Testis (tissue), 3 donors: ENCODE data around the gene CDC25B. TPM values are rescaled to one million over a fixed set of nuclear protein-coding genes. Genes with fewer than 3 reads are reported as not detected.

ENCODE experiments used
- DNase-seq: peaks from one replicate; pipeline ENCODE4 v3.0.0-alpha.2; 2019
- H3K27ac ChIP-seq, 2 donors: fragments of 200-600 bp; sonication (generic); one replicate each; pipeline ENCODE4 v1.5.1; 2019
- H3K27me3 ChIP-seq: fragments of 200-600 bp; sonication (generic); one replicate; pipeline ENCODE4 v1.5.1; 2019
- H3K36me3 ChIP-seq: fragments of 200-600 bp; sonication (generic); one replicate; pipeline ENCODE4 v1.5.1; 2017; ENCODE audit warnings: low read depth; ENCODE audit errors: missing control alignments
- H3K4me1 ChIP-seq: fragments of 200-600 bp; sonication (generic); one replicate; pipeline ENCODE4 v1.5.1; 2019
- H3K4me3 ChIP-seq, 2 donors: fragments of 200-600 bp; sonication (generic); one replicate each; pipeline ENCODE4 v1.5.1; 2017 to 2019
- H3K9me3 ChIP-seq: fragments of 200-600 bp; sonication (generic); one replicate; pipeline ENCODE4 v1.5.1; 2017
- POLR2A ChIP-seq: fragments of 450-650 bp; IDR thresholded peaks from one replicate; pipeline ENCODE4 v1.6.1; 2017; ENCODE audit warnings: antibody characterized with exemption, mild to moderate bottlenecking, moderate library complexity
- WGBS, 2 donors: methylation state at CpG; one replicate each; pipeline ENCODE4 v1.1.5; 2018; 5-methylcytosine and 5-hydroxymethylcytosine counted together
- intact Hi-C: fragments of 100-400 bp; cut with DNase I; formaldehyde crosslinking; loops from one replicate; pipeline ENCODE4 v1.15.1; 2023; ENCODE audit warnings: low total_unique reads
- polyA plus RNA-seq: library from polyadenylated mRNA; stranded (reverse); fragments of 350-450 nt; fragmentation: Illumina TruSeq; extraction: RNeasy Lipid Tissue Mini Kit (QIAGEN cat#74804); gene quantifications from one replicate; pipeline ENCODE4 v1.2.3, GENCODE V29; 2014; ENCODE audit warnings: low read depth, low replicate concordance; ENCODE audit not compliant: insufficient read depth
- total RNA-seq, 2 donors: library from RNA; depleted of rRNA; stranded (reverse); fragments of >200 nt; gene quantifications; one replicate each; pipeline ENCODE4 v1.2.3, GENCODE V29; 2016
- TF ChIP-seq, protein P1 (sequence below), 3 experiments: fragments of 450-650 bp in 2 of 3; fragments of 200-600 bp in 1 of 3; sonication (generic) in 1 of 3; IDR thresholded peaks; one replicate each; pipeline ENCODE4 v1.5.1; 2016 to 2019; ENCODE audit warnings: antibody characterized with exemption in 3 of 3, mild to moderate bottlenecking in 2 of 3, moderate library complexity in 1 of 3

The CDC25B gene
- total and polyA plus RNA-seq, 3 donors from 2014 or later, result 14.4 to 45.6 (median 25.4) TPM

DNA sequence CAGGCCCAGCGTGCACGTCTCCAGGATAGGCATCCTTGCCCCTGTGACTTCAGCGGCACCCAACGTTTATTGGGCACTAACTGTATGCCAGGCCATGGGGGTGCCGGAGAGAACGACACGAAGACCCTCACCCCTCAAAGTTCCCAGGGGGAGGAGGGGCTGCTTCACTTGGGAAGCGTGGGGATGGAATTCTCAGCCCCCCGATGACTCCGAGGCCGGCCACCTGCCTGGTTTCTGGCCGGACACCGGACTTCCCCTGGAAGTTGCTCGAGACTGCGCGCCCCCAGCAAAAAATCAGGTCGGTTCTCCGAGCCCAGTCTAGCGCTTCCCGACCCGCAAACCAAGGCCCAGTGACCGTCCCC is 50.2 kb downstream of the CDC25B start:
- Histone ChIP-seq H3K36me3 (no peaks in the 10 kb centered on the region), H3K27ac (peak overlapping the region; percentile 91 to 92), H3K9me3 (no peaks in the 10 kb centered on the region), H3K27me3 (no peaks in the 10 kb centered on the region), H3K4me1 (peaks cover 6% of the 10 kb centered on the region), H3K4me3 (peak overlapping the region; percentile 84 to 98)
- 1% methylated on average over 22 of the region's 22 CpGs; no CpG with 5 or more reads in 1 of the 2 donors for WGBS, 2 donors
- TF ChIP-seq, protein P1, sequence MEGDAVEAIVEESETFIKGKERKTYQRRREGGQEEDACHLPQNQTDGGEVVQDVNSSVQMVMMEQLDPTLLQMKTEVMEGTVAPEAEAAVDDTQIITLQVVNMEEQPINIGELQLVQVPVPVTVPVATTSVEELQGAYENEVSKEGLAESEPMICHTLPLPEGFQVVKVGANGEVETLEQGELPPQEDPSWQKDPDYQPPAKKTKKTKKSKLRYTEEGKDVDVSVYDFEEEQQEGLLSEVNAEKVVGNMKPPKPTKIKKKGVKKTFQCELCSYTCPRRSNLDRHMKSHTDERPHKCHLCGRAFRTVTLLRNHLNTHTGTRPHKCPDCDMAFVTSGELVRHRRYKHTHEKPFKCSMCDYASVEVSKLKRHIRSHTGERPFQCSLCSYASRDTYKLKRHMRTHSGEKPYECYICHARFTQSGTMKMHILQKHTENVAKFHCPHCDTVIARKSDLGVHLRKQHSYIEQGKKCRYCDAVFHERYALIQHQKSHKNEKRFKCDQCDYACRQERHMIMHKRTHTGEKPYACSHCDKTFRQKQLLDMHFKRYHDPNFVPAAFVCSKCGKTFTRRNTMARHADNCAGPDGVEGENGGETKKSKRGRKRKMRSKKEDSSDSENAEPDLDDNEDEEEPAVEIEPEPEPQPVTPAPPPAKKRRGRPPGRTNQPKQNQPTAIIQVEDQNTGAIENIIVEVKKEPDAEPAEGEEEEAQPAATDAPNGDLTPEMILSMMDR (IDR thresholded peaks at IDR 0.05), result no peak
- no peak for TF ChIP-seq POLR2A
- intact Hi-C loops, result no loop called here
- DNase-seq, result no peak

DNA sequence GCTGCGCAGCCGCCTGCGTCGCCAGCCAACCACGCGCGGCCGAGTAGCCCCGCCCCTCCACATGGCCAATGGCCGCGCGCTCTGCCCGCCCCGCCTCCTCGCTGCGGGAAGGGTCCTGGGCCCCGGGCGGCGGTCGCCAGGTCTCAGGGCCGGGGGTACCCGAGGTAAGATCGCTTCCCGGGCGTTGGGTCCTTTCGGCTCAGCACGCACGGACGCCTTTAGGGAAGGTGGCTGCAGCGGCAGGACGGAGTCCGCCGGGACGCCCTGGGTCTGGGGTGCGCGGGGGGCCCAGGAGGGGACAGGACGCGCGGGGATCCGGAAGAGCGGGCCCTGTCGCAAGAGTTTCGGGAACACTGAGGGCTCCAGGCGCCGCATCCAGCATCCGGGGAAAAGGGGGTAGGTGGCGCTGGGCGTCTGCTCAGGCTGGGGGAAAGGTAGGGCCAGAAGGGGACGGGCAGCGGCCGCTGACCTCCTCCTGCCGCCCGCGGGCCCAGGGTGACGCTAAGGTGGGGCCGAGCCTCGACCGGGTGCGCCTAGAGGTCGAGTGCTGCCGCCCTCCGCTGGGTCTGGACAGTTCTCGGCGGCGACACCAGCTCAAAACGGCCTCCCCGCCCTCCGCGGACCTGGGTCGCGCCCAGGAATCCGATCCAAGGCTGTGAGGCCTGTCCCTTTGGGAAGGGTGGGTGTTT is 50.8 kb downstream of the CDC25B start, which contains the start of gene MAVS:
MAVS (plus strand) TSS at position 95 of the 689 bp plus-strand sequence. CDS start 7,791 bp downstream, outside the sequence.
- Histone ChIP-seq H3K9me3 (no peaks in the 10 kb centered on the region), H3K27me3 (no peaks in the 10 kb centered on the region), H3K4me1 (peaks cover 6% of the 10 kb centered on the region), H3K27ac (peak within 1 kb of the TSS; percentile 91 to 92), H3K4me3 (peak within 1 kb of the TSS; percentile 84 to 98), H3K36me3 (no peaks in the 10 kb centered on the region)
- intact Hi-C loops, result no loop called here
- no peak for TF ChIP-seq POLR2A
- TF ChIP-seq, protein P1 (IDR thresholded peaks at IDR 0.05), result peak in 1 of 3 experiments; percentile 1
- WGBS, 2 donors, result 0 to 1% methylated on average over 1 to 72 of the region's 72 CpGs
- DNase-seq, result peak; percentile 91

DNA sequence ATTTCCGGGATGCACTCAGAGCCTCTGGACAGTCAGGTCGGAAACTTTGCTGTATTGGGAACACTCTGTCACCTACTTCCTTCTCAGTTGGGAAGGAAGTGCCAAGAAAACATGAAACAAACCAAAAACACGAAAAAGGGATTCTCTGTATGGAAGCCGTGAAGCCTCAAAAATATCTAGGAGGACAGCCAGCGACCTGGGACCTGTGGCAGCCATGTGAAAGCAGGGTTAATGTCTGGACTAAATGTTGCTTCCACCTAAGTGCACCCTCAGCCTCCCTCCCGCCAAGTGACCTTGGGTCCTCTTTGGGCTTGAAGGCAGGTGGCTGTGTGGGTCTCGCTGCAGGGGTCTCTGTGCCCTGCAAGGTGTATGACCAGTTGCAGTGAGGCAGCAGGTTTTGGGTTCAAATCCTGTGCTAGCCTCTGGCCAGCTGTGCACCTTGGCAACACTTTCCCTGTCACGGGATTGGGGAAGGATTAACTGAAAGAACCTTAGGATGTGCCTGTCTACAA is 51.4 kb downstream of the CDC25B start:
- Histone ChIP-seq H3K9me3 (no peaks in the 10 kb centered on the region), H3K36me3 (no peaks in the 10 kb centered on the region), H3K4me3 (peak overlapping the region; percentile 84 to 98), H3K27me3 (no peaks in the 10 kb centered on the region), H3K4me1 (peaks cover 6% of the 10 kb centered on the region), H3K27ac (peak overlapping the region; percentile 91 to 92)
- intact Hi-C loops, result no loop called here
- 8 to 12% methylated on average over 8 of the region's 8 CpGs for WGBS, 2 donors
- TF ChIP-seq, protein P1 (IDR thresholded peaks at IDR 0.05), result no peak
- TF ChIP-seq POLR2A, result no peak
- DNase-seq, result peak; percentile 25

DNA sequence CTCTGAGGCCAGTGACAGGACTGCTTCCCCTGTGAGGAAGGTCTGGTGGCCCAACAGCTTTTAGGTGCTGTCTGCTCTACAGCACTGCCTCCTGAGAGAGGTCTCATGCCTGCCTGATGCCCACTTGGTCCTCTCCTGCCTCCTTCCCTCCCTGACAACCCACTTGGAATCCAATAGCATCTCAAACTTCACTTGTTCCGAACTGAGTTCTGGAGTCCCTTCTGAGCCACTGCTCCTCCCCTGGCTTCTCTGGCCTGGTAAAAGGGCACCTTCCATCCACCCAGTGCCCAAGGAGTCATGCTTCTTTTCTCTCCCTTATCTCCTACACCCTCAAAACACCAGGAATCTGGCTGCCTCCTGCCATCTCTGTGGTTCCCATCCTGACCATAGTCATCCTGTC is 52.5 kb downstream of the CDC25B start:
- Histone ChIP-seq H3K27me3 (no peaks in the 10 kb centered on the region), H3K4me1 (peaks cover 6% of the 10 kb centered on the region), H3K27ac (no peak overlapping the region), H3K9me3 (no peaks in the 10 kb centered on the region), H3K36me3 (no peaks in the 10 kb centered on the region), H3K4me3 (no peak overlapping the region)
- intact Hi-C loops, result no loop called here
- WGBS, 2 donors, result 56 to 96% methylated on average over 1 of the region's 1 CpG
- DNase-seq, result no peak
- TF ChIP-seq POLR2A, result no peak
- TF ChIP-seq, protein P1 (IDR thresholded peaks at IDR 0.05), result no peak
